Sciatic nerve (tissue), 2 donors: ENCODE results near the gene CREB3L4. TPM values are rescaled to one million over a fixed set of nuclear protein-coding genes. Genes with fewer than 3 reads are reported as not detected.

Experiments
- ATAC-seq: fragments of 200-7000 bp; cut with Tn5 transposase; one replicate; pipeline ENCODE4 v1.9.1; 2020; ENCODE audit warnings: mild to moderate bottlenecking, moderate library complexity
- DNase-seq: peaks from one replicate; pipeline ENCODE4 v3.0.0-alpha.2; 2020; ENCODE audit warnings: low spot score
- intact Hi-C: fragments of 100-400 bp; cut with DNase I; formaldehyde crosslinking; loops from one replicate; pipeline ENCODE4 v1.14.2; 2022
- total RNA-seq: library from RNA; stranded (reverse); fragmentation: NEBNext Ultra II Directional; extraction: Animal tissue kit (Norgen Biotek cat#: 25700); gene quantifications from one replicate; pipeline ENCODE4 v1.2.1, GENCODE V29; 2021
- donor health status: DM: no; HTN: no; CAD: no.
- donor health status: DM: no; HTN: no; CAD: no.

Gene CREB3L4
- total RNA-seq, 1 donor from 2014 or later = 11.8 TPM

DNA sequence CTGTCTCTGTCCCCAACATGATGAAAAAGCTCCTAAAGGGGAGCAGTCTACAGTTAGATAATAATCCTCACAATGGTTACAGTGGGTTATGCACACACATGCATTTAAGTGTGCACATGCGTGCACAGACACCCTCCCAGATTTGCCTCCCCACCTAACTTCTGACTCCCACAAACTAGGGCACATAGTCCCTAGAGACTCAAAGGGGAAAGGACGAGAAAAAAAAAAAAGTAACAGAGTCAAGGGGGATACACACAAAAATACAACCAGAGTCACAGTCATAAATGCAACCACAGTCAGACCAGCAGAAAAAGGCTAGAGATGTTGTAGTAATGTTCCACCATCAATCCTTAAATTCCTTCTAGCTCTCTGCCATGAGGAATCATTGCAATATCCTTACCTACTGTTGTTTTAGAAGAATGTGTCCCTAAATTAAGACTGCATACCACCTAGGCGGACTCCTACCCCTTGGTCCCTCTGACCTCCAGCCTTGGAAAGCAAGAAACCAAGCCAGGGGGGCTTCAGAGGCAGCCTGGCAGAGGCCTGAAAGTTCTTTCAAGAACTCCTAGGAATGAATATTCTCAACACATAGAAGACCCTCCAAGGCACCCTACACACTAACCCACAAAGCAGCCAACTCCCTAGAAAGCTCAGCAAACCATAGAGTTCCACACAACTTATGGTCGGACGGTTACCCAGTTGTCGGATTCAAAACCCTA lies 10.5 kb upstream of the CREB3L4 start:
- intact Hi-C loops = no loop called here
- ATAC-seq = no peak
- no peak for DNase-seq

DNA sequence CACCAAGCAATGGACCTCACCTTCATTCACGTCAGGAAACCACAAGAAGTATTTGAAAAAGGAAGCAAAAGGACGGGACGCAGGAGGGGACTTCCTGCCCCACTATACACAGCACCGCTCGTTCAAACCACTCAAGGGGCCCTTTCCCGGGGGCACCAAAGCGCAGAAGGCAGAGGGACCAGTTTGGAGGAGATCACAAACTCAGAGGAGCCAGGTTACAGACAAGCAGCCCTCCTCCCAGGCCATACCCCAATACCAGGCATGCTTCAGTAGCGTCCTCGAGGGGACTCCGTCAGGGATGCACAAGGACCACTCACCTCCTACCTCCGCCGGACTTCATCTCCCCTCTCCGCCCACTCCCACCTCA lies 10.0 kb upstream of the CREB3L4 start:
- intact Hi-C loops = no loop called here
- DNase-seq (no peak), ATAC-seq (no peak)

DNA sequence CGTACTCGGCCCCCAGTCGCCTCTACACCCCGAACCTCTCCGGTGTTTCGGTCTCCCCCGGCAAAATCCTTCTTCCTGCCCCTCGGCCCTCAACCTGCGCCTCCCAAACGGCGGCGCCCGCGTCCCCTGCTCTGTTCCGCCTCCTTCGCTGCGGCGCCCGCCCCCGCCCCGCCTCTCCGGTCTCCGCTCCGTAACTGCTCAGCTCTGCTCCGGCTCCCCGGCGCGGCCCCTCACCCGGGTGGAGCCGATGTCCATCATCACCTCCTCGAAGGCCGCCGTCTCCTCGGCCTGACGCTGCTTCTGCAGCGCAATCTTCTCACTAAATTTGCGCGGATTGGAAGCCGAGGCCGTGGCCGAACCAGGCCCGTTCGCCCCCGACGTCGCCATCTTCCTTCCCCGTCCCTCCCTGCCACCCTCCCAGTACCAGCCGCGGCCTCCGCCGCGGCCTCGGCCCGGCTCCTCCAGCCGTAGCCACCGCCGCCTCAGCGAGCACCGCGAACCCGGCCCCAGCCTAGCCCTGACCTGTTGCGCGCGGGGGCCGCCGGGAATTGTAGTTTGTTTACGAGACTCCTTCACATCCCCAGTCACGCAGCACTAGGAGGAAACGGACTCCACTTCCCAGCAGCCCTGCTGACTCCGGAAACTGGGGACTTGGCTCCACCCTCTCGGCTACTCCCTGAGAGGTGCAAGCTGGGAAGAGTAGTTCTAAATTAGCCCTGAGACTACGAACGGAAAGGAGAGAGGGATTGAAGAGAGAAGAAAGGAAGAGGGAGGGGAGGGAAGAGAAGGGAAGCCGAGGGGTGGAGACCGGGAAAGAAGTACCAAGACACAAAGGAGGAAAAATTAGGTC lies 9.4 kb upstream of the CREB3L4 start, which contains the start of gene CRTC2:
Gene CRTC2, minus strand, starts transcription at position 502 of the 850 bp plus-strand sequence. Its CDS starts 115 bp downstream, at position 387.
- intact Hi-C loops = no loop called here
- ATAC-seq (peak; percentile 94), DNase-seq (peak; percentile 99)

DNA sequence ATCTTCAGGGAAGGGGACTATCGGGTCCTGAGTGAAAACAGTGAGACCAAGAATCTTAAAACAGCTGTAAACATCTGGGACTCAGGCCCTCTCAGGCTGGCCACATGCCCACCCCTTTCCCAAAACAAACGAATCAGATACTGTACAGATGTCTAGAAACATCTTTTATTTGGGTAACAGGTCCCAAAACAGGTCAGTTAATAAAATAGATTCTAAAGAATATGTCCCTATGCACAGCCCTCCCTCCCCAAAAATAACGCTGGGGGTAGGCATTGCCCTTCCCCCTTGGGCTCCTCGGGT lies 8.8 kb upstream of the CREB3L4 start:
- DNase-seq = no peak
- no peak for ATAC-seq
- intact Hi-C loops = no loop called here

DNA sequence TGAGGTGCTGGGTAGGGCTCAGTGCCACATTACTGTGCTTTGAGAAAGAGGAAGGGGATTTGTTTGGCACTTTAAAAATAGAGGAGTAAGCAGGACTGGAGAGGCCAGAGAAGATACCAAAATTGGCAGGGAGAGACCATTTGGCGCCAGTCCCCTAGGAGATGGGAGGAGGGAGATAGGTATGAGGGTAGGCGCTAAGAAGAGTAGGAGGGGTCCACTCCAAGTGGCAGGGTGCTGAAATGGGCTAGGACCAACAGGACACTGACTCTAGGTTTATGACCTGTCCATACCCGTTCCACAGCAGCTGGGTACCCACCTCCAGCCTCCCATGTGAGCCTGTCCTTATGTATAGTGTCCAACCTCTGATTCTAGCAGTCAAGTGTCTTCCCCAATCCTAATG lies 8.2 kb upstream of the CREB3L4 start:
- ATAC-seq (no peak), DNase-seq (no peak)
- intact Hi-C loops = no loop called here

DNA sequence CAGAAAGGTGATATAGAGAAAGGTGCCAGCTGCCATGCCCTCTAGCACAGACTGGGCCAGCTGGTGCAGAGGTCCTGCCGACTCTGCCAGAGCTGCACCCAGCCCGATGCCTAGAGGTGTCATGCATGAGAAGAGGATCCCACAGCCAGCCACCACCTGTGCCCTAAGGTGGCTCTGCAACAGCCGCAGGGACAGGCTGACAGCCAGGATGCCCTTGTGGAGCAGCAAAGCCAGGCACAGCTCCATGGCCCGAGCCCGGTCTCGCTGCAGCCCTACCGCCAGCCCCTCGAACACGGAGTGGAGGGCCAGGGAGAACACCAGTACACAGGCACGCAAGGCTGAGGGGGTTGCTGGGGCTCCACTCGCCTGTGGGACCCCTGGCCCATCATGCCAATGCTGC lies 7.5 kb upstream of the CREB3L4 start:
- ATAC-seq = no peak
- intact Hi-C loops = no loop called here
- no peak for DNase-seq

DNA sequence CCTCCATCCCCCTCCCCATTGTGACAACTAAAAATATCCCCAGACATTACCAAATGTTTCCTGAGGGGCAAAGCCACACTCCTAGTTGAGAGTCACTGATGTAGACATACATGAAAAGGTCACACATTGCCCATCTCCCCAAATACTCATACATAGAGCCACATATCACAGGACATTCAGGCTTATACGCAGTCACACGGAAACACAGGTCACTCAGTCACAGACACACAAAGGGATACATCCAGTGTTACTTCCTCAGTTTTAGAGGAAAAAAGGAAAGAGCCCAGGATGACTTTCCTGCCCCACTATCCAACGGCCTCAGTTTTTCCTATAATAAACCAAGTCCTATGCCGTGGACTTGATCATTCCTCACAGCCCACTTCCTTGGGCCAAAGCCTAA lies 6.3 kb upstream of the CREB3L4 start:
- intact Hi-C loops = no loop called here
- DNase-seq (no peak), ATAC-seq (no peak)

DNA sequence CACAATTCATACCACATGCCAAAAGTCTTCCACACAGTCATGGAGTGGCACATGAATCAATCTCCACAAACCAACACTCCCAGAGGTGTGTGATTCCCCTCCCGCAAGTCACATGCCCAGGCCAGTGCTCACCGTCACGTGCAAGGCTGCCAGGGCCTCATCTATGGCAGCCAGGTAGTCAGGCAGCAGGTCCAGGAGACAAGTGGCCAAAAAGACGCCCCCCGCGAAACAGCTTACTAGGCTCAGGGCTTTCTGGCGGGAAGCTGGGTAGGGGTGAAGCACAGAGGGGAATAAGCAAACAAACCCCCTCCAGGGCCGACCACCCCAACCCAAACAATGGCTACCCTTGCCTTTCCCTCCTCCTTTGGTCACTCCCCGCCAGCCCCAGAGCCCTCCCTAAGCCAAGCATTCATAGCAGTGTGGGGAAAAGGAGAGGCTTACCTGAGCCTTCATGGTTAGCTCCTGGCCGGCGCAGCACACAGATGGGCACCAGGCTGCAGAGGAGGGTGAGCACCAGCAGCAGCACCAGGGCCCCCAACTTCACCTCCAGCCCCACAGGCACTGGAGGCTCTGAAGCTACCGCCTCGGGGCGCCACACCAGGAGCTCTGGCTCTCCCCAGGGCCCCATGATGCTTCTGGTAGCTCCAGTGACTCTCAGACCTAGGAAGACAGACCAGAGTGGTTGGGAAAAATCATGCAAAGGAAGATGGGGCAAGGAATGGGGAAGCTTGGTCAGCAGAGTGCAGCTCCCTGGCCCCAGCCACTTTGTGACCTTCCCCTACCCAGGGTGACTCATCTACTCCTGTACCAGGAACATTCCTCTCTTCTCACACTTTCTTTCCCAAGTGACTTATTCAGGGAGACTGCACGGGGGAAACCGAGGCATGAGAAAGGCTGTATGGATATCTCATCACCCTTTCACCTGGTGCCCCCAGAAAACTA lies 5.3 kb upstream of the CREB3L4 start:
- no peak for DNase-seq
- ATAC-seq = no peak
- intact Hi-C loops = no loop called here

DNA sequence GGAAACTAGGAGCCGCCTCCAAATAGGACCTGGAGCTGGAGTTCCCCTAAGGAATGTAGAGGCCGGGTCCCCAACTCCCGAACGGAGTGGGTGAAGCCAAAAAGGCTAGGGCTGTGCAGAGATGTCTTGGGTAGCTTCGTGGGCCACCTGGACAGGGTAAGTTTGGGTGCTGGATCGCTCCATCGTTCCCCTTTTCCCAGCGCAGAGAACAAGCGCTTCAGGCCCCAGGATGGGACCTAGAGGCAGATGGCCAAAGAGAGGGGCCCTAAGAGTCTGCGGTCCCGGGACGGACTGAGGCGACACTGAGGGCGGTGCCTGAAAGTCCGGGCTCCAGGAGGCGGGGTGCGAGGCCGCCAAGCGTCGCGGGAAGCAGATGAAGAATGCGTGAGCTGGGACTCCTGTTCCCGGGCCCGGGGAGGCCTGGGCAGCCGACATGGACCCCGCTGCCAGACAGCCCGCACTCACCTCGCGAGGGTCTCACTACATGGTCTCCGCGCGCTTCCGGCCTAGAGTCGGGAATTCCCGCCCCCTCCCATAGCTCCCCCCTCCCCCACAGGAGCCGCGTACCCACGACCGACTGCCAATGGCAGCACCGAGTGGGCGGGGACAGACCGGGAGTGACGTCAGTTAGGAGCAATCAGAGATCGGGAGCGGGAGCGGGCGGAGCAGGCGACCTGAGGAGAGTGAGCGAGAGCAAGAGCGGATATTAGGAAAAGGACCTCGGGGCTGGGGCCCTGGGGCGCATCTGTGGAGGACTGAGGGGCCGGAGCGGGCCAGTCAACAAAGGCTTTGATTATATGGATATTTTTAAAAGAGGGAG lies 4.5 kb upstream of the CREB3L4 start, which contains the start of gene SLC39A1:
Gene SLC39A1, minus strand, starts transcription at position 508 of the 820 bp plus-strand sequence. CDS start 822 bp downstream, outside the sequence.
- DNase-seq (peak; percentile 100), ATAC-seq (peak; percentile 90)
- intact Hi-C loops = no loop called here

DNA sequence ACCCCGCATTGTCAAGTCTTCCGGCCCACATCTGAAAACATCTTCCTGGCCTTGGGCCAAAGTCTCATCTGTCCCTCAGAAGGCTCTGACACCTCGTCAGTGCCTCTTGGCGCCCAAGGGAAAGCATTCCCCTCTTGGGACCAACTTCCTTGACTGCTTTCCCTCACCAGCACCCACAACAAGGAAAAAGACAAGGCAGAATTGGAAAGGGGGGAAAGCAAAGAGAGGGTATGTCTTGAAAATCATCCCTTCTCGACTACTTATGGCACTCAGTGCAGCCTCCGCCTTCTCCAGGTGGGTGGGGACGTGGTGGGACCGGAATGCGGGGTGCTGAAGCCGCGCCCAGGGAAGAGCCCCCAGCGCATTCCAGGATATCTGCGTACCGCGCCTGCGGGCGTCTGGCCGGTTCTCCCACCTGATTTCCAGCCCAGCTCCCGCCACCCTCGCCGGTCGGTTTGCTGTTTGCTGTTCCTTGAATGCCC lies 3.8 kb upstream of the CREB3L4 start:
- intact Hi-C loops = no loop called here
- ATAC-seq (no peak), DNase-seq (peak; percentile 68)

DNA sequence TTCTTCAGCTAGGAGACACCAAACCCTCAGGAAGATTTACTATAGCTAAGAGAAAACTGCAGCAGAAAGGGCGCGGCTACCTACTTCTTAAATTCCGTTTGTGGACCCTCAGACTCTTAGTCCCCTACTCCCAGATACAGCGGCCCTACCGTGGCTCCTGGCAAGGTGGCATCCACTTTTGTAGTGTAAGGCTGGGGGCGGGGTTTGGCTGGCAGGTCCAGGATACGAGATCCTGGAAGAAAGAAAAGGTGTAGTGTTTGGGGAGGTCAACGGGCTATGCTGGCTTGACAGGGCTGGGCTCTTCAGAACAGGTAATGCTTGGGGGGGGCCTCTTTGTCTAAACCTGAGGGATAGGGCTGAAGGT lies 280 bp downstream of the CREB3L4 start:
- intact Hi-C loops = no loop called here
- ATAC-seq = no peak
- DNase-seq = no peak

DNA sequence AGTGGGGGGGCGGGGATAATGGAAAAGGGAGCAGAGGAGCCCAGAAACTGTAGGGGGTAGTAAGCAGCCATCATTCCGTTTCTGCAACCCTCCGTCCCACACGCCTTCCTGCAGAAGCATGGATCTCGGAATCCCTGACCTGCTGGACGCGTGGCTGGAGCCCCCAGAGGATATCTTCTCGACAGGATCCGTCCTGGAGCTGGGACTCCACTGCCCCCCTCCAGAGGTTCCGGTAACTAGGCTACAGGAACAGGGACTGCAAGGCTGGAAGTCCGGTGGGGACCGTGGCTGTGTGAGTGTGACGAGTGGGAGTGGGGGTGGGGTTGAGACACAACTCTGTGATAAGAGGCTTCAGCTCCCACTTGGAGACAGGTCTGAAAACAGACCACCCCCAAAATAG lies 706 bp downstream of the CREB3L4 start:
- ATAC-seq (no peak), DNase-seq (no peak)
- intact Hi-C loops = no loop called here

DNA sequence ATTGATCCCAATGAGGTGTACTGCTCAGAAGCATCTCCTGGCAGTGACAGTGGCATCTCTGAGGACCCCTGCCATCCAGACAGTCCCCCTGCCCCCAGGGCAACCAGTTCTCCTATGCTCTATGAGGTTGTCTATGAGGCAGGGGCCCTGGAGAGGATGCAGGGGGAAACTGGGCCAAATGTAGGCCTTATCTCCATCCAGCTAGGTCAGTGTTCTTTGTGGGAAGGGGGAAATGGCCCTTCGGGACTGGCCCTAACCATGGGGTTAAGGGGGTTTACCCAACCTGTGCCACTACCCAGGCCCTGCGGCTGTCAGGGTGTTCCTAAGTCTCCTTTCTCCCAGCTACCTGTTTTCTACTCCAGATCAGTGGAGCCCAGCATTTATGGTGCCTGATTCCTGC lies 1.3 kb downstream of the CREB3L4 start:
- DNase-seq (no peak), ATAC-seq (no peak)
- intact Hi-C loops = no loop called here

DNA sequence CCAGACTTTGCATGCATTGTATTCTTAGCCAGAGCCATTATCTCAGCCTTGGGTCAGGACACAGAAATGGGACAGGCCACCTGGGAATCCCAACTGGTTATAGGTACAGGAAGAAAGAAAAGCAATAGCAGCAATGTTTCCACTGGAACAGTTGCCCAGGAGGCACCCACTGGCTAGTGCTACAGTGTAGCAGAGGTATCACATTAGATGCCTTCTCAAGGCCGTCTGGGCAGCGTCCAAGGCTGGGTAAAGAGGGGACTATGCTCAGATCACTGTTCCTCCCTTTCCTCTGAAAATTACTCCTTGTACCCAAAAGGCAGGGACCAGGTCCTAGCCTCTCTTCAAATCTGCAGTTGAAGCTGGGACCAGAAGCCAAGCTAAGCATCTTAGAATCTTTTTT lies 2.6 kb downstream of the CREB3L4 start:
- DNase-seq (no peak), ATAC-seq (no peak)
- intact Hi-C loops = no loop called here

DNA sequence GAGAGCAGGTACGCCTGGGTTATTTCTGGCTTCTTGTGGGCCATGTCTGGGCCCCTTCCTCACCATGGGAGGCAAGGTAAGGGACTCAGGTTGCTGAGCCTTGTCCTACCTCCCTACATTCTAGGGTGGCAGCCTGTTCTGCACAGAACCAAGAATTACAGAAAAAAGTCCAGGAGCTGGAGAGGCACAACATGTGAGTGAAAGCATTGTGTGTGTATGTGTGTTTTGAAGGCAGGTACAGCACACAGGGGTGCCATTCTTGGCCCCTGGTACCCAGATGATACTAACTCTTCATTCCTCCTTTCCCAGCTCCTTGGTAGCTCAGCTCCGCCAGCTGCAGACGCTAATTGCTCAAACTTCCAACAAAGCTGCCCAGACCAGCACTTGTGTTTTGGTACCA lies 5.4 kb downstream of the CREB3L4 start:
- intact Hi-C loops = no loop called here
- DNase-seq (no peak), ATAC-seq (no peak)

DNA sequence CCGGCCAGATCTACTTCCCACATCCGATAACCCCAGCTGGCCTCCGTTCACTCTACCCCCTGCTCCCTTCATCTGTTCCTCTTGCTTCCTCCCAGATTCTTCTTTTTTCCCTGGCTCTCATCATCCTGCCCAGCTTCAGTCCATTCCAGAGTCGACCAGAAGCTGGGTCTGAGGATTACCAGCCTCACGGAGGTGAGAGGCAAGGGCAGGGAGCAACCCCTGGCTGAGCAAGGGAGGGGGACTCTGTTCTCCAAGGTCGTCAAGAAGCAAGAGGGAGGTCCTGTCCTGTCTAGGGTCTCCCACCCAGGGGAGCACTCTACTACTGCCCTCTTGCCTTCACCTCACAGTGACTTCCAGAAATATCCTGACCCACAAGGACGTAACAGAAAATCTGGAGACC lies 5.8 kb downstream of the CREB3L4 start:
- no peak for ATAC-seq

DNA sequence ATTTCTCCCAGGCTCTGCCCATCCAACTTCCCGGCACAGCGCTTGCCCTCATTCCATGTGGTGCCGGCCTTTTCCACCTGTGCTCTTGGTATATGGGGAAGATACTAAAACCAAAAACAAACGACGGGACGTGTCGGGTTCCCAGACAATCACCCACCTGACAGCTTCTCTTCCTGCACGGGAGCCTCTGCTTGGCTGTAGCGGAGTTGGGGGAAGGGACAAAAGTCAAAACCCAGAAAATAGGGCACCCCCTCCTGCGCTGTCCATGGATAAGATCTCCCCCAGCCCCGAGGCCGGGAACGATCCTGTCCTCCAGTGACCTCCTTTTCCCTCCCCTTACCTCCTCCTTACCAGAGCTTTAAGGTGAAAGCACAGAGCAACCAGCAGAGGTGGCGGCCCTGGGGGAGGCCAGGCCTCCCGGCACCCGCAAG lies 9.1 kb downstream of the CREB3L4 start:
- intact Hi-C loops = no loop called here
- no peak for ATAC-seq

More for the DNA sequence above, 5.8 kb downstream of the CREB3L4 start:
- DNase-seq = no peak
- intact Hi-C loops = no loop called here

More for the DNA sequence above, 9.1 kb downstream of the CREB3L4 start:
- no peak for DNase-seq
